Measurements from ENCODE around the gene CPT2.

The CPT2 gene

GRCh38 chr1:53207726-53208125, 11.1 kb downstream of the CPT2 start:
- DNase-seq (ENCODE audit: extremely low spot score): no peak
- ChIA-PET POLR2A (no interaction called here), CTCF (no interaction called here)
- no peak for TF ChIP-seq CTCF (IDR thresholded peaks at IDR 0.05; ENCODE audit: control extremely low read depth, extremely low read depth, low read depth, missing control alignments)

GRCh38 chr1:53210352-53210751, 13.7 kb downstream of the CPT2 start:
- ChIA-PET POLR2A (no interaction called here), CTCF (interaction anchor here (1.2 kb wide), 1 partner anchor 9 kb away, joined by 3 read pairs; no protein-coding TSS in a partner anchor)
- no peak for TF ChIP-seq CTCF (IDR thresholded peaks at IDR 0.05; ENCODE audit: control extremely low read depth, extremely low read depth, low read depth, missing control alignments)
- no peak for DNase-seq (ENCODE audit: extremely low spot score)

- no peak for DNase-seq (ENCODE audit: extremely low spot score)
- TF ChIP-seq CTCF (IDR thresholded peaks at IDR 0.05; ENCODE audit: control extremely low read depth, extremely low read depth, low read depth, missing control alignments): no peak
- POLR2A ChIA-PET: no interaction called here
- CTCF ChIA-PET: interaction anchor here (1.2 kb wide), 1 partner anchor 9 kb away, joined by 3 read pairs; no protein-coding TSS in a partner anchor
Observed at GRCh38 chr1:53210954-53211353, 14.3 kb downstream of the CPT2 start.

- CTCF ChIA-PET: interaction anchor here (0.6 to 2.4 kb wide), 2 partner anchors 13 to 1390 kb away, joined by 3 to 8 read pairs; no protein-coding TSS in a partner anchor
- POLR2A ChIA-PET: no interaction called here
- DNase-seq (ENCODE audit: extremely low spot score): no peak
- no peak for TF ChIP-seq CTCF (IDR thresholded peaks at IDR 0.05; ENCODE audit: control extremely low read depth, extremely low read depth, low read depth, missing control alignments)
Observed at GRCh38 chr1:53214376-53214940, 17.8 kb downstream of the CPT2 start.

GRCh38 chr1:53218201-53218600, 21.6 kb downstream of the CPT2 start:
- ChIA-PET CTCF (interaction anchor here (1.1 kb wide), 1 partner anchor 15 kb away, joined by 3 read pairs; no protein-coding TSS in a partner anchor), POLR2A (no interaction called here)
- no peak for TF ChIP-seq CTCF (IDR thresholded peaks at IDR 0.05; ENCODE audit: control extremely low read depth, extremely low read depth, low read depth, missing control alignments)

GRCh38 chr1:53219711-53220110, 23.1 kb downstream of the CPT2 start:
- ChIA-PET CTCF (interaction anchor here (1.1 kb wide), 1 partner anchor 9 kb away, joined by 3 read pairs; no protein-coding TSS in a partner anchor), POLR2A (no interaction called here)
- no peak for DNase-seq (ENCODE audit: extremely low spot score)
- no peak for TF ChIP-seq CTCF (IDR thresholded peaks at IDR 0.05; ENCODE audit: control extremely low read depth, extremely low read depth, low read depth, missing control alignments)

More at GRCh38 chr1:53218201-53218600, 21.6 kb downstream of the CPT2 start:
- no peak for DNase-seq (ENCODE audit: extremely low spot score)
